ENCODE data around the gene ABLIM3.

Gene ABLIM3

DNA sequence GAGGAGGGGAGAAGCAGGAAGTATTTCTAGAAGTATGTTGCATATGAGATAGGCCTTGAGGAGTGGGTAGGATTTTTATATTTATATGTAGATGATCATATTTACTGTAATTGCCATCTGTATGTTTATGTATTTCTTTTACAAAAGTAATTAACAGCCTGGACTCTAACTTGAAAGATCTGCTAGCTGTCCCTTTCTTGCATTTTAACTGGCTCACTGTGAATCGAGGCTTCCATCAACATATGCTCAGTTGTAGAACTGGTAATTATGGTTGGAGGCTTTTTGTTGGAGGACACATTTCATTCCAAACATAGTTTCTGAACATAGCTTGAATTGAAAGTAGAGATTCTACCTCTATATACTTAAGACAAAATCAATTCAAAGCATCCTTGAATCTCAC is 23.4 kb downstream of the ABLIM3 start:
- no peak for TF ChIP-seq REST (IDR thresholded peaks at IDR 0.05; ENCODE audit: insufficient read depth in 1 of 2, low read depth in 2 of 2, low read length in 2 of 2)
- no peak for TF ChIP-seq POLR2AphosphoS5 (IDR thresholded peaks at IDR 0.05; ENCODE audit: low read depth, low read length)
- TF ChIP-seq SIN3A (IDR thresholded peaks at IDR 0.05; ENCODE audit: borderline replicate concordance, insufficient read depth, low read length), result no peak
- no peak for TF ChIP-seq TAF1 (IDR thresholded peaks at IDR 0.05; ENCODE audit: borderline replicate concordance, insufficient read depth, low read length)
- no peak for TF ChIP-seq FOXP2 (optimal IDR thresholded peaks at IDR 0.05; ENCODE audit: borderline replicate concordance, extremely low read depth, extremely low read length, insufficient read depth)

GRCh38 chr5:149166128-149166527 is 24.8 kb downstream of the ABLIM3 start:
- TF ChIP-seq TAF1 (IDR thresholded peaks at IDR 0.05; ENCODE audit: borderline replicate concordance, insufficient read depth, low read length) (no peak), REST (IDR thresholded peaks at IDR 0.05; ENCODE audit: insufficient read depth in 1 of 2, low read depth in 2 of 2, low read length in 2 of 2) (no peak), POLR2AphosphoS5 (IDR thresholded peaks at IDR 0.05; ENCODE audit: low read depth, low read length) (no peak), FOXP2 (optimal IDR thresholded peaks at IDR 0.05; ENCODE audit: borderline replicate concordance, extremely low read depth, extremely low read length, insufficient read depth) (no peak), SIN3A (IDR thresholded peaks at IDR 0.05; ENCODE audit: borderline replicate concordance, insufficient read depth, low read length) (no peak)

GRCh38 chr5:149166591-149167100 is 25.4 kb downstream of the ABLIM3 start:
- TF ChIP-seq SIN3A (IDR thresholded peaks at IDR 0.05; ENCODE audit: borderline replicate concordance, insufficient read depth, low read length), result no peak
- no peak for TF ChIP-seq REST (IDR thresholded peaks at IDR 0.05; ENCODE audit: insufficient read depth in 1 of 2, low read depth in 2 of 2, low read length in 2 of 2)

GRCh38 chr5:149168276-149168906 is 27.1 kb downstream of the ABLIM3 start:
- TF ChIP-seq REST (IDR thresholded peaks at IDR 0.05; ENCODE audit: insufficient read depth in 1 of 2, low read depth in 2 of 2, low read length in 2 of 2) (no peak), POLR2AphosphoS5 (IDR thresholded peaks at IDR 0.05; ENCODE audit: low read depth, low read length) (no peak), TAF1 (IDR thresholded peaks at IDR 0.05; ENCODE audit: borderline replicate concordance, insufficient read depth, low read length) (no peak), FOXP2 (optimal IDR thresholded peaks at IDR 0.05; ENCODE audit: borderline replicate concordance, extremely low read depth, extremely low read length, insufficient read depth) (no peak), SIN3A (IDR thresholded peaks at IDR 0.05; ENCODE audit: borderline replicate concordance, insufficient read depth, low read length) (no peak)

DNA sequence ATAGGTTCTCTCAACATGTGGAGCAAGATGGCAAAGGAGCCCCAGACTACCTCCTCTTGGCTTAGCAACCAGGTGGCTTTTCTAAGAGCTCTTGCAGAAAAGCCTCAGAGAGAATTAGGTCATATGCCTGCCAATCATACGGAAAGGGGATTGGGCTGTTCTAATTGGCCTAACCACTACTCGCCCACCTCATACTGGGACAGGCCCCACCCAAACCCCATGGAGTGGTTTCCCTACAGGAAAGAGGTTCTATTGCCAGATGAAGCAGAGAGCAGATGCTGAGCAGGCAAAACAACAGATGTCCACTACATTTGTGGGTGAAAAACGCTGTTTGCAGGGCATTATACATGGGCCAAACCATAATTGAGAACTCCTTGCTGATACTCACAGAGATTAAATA is 29.0 kb downstream of the ABLIM3 start:
- TF ChIP-seq SIN3A (IDR thresholded peaks at IDR 0.05; ENCODE audit: borderline replicate concordance, insufficient read depth, low read length), result no peak
- TF ChIP-seq FOXP2 (optimal IDR thresholded peaks at IDR 0.05; ENCODE audit: borderline replicate concordance, extremely low read depth, extremely low read length, insufficient read depth), result no peak
- TF ChIP-seq TAF1 (IDR thresholded peaks at IDR 0.05; ENCODE audit: borderline replicate concordance, insufficient read depth, low read length), result no peak
- TF ChIP-seq REST (IDR thresholded peaks at IDR 0.05; ENCODE audit: insufficient read depth in 1 of 2, low read depth in 2 of 2, low read length in 2 of 2), result no peak
- TF ChIP-seq POLR2AphosphoS5 (IDR thresholded peaks at IDR 0.05; ENCODE audit: low read depth, low read length), result no peak
